Measurements from ENCODE around the gene AREL1. TPM values are rescaled to one million over a fixed set of nuclear protein-coding genes. Genes with fewer than 3 reads are reported as not detected.

Gene AREL1
- total RNA-seq, 4 donors from 2014 or later: 33.8 to 95.6 (median 65.1) TPM

DNA sequence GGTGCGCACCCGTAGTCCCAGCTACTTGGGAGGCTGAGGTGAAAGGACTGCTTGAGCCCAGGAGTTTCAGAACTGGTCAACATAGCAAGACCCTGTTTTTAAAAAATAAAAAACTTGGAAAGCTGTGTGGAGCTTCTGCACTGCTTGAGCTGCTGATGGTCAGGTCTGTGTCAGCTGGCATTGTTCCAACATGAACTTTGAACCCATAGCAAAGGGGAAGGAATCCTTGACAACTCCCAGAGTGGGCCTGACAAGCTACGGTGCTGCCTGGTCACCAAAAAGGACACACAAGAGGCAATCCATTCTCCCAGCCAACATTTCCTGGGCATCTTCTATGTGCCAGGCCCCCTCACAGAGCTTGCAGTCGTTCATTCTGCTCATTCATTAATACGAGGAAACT lies 84.5 kb downstream of the AREL1 start:
- Histone ChIP-seq H3K9me3 (no peaks in the 10 kb centered on the region), H3K36me3 (no peaks in the 10 kb centered on the region), H3K27ac (no peak overlapping the region), H3K27me3 (no peaks in the 10 kb centered on the region), H3K4me3 (no peak overlapping the region), H3K4me1 (peaks cover 0 to 19% (median 0%) of the 10 kb centered on the region in 4 donors)
- no peak for TF ChIP-seq POLR2A (IDR thresholded peaks at IDR 0.05)
- no peak for TF ChIP-seq CTCF (IDR thresholded peaks at IDR 0.05)
- DNase-seq: peak in 2 of 3 donors; percentile 41 to 66

- DNase-seq: no peak
- Histone ChIP-seq H3K27me3 (no peaks in the 10 kb centered on the region), H3K27ac (no peak overlapping the region), H3K36me3 (no peaks in the 10 kb centered on the region), H3K9me3 (no peaks in the 10 kb centered on the region), H3K4me3 (no peak overlapping the region), H3K4me1 (peaks cover 0 to 19% (median 0%) of the 10 kb centered on the region in 4 donors)
- no peak for TF ChIP-seq POLR2A (IDR thresholded peaks at IDR 0.05)
- no peak for TF ChIP-seq CTCF (IDR thresholded peaks at IDR 0.05)
Measured at GRCh38 chr14:74627076-74627475, 85.8 kb downstream of the AREL1 start.

DNA sequence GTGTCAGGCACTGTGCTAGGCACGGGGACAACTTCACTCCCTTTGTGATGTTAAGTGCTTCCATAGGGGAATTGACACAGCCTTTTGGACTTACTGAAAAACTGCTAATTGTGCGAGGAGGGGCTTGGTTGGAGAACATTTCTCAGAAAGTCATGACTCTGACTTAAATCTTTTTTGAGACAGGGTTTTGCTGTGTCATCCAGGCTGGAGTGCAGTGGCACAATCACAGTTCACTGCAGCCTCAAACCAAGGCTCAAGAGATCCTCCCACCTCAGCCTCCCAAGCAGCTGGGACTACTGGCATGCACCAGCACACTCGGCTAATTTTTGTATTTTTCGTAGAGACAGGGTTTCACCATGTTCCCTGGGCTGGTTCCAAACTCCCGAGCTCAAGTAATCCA lies 90.6 kb downstream of the AREL1 start:
- Histone ChIP-seq H3K36me3 (no peaks in the 10 kb centered on the region), H3K27me3 (no peaks in the 10 kb centered on the region), H3K27ac (no peak overlapping the region), H3K4me1 (peaks cover 0 to 33% (median 6%) of the 10 kb centered on the region in 4 donors), H3K4me3 (no peak overlapping the region), H3K9me3 (no peaks in the 10 kb centered on the region)
- no peak for DNase-seq
- TF ChIP-seq CTCF (IDR thresholded peaks at IDR 0.05) (no peak), POLR2A (IDR thresholded peaks at IDR 0.05) (no peak)

DNA sequence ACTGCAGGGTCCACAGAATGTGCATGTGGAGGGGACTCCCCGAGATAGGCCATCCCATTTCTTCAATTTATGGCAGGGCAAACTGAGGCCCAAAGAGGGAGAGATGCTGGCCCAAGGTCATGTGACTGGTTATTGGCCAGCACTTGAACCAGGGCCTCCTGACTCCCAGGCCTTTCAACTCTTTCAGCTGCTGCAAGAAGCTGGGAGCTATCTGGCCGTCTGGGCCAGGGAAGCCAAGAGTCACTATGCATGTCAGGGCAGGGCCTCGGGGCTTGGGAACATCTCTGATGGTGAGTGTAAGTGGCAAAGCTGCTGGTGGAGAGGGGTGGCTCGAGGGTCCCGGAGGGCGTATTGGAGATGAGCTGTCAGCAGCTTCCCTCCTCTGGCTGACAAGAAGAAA lies 91.3 kb downstream of the AREL1 start:
- no peaks in the 10 kb centered on the region for H3K9me3 ChIP-seq
- peak in 1 of 3 donors; percentile 42 for DNase-seq
- H3K4me1 ChIP-seq: peaks cover 0 to 38% (median 6%) of the 10 kb centered on the region in 4 donors
- no peaks in the 10 kb centered on the region for H3K36me3 ChIP-seq
- TF ChIP-seq CTCF (IDR thresholded peaks at IDR 0.05) (no peak), POLR2A (IDR thresholded peaks at IDR 0.05) (no peak)
- H3K27ac ChIP-seq: no peak overlapping the region
- no peaks in the 10 kb centered on the region for H3K27me3 ChIP-seq
- no peak overlapping the region for H3K4me3 ChIP-seq

- DNase-seq: peak in 1 of 3 donors; percentile 4
- Histone ChIP-seq H3K4me3 (no peak overlapping the region), H3K36me3 (no peaks in the 10 kb centered on the region), H3K27me3 (no peaks in the 10 kb centered on the region), H3K9me3 (no peaks in the 10 kb centered on the region), H3K4me1 (peaks cover 0 to 36% (median 6%) of the 10 kb centered on the region in 4 donors), H3K27ac (no peak overlapping the region)
- no peak for TF ChIP-seq CTCF (IDR thresholded peaks at IDR 0.05)
- no peak for TF ChIP-seq POLR2A (IDR thresholded peaks at IDR 0.05)
Measured at GRCh38 chr14:74620923-74621322, 92.0 kb downstream of the AREL1 start.

DNA sequence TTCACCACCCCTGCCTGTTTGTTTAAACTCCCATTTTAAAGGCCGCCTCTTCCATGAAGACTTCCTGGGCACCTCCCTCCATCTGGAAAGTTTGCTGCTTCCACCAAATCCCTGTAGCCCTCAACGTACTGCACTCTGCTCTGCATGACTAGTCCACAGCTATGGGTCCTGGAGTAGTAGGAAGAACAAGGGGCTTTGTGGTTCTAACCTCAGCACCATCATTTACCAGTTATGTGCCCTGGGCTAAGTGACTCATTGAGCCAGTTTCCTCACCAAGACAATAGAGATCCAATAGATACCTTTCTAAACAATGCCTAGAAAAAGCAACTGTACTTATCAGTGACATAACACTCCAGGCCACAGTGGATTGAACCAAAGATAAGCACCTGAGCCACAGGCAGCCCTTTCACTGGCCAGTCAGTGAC lies 92.4 kb downstream of the AREL1 start:
- no peak for TF ChIP-seq POLR2A (IDR thresholded peaks at IDR 0.05)
- no peak for TF ChIP-seq CTCF (IDR thresholded peaks at IDR 0.05)

More for the DNA sequence above, 92.4 kb downstream of the AREL1 start:
- DNase-seq: no peak
- Histone ChIP-seq H3K36me3 (no peaks in the 10 kb centered on the region), H3K27ac (peak overlapping the region in 2 of 4 donors; percentile 33 to 76), H3K4me1 (peaks cover 0 to 32% (median 6%) of the 10 kb centered on the region in 4 donors), H3K4me3 (no peak overlapping the region), H3K9me3 (no peaks in the 10 kb centered on the region), H3K27me3 (no peaks in the 10 kb centered on the region)

Data from Peyer's patch (tissue), 4 donors.